T-helper 2 cell treated with Interferon-gamma antibody and Interleukin-4, amounts not matched to agents 5 μg/mL and 100 μg/mL, for 36 hours (primary cell): ENCODE measurements around the gene RGS17.
"Not testable (repeated sequence)": the region's sequence is repeated elsewhere in the genome, so short reads cannot be mapped to it uniquely, and the experiment has no call there.

ENCODE experiments used
- DNase-seq: peaks from one replicate; pipeline ENCODE4 v3.0.0; 2021; ENCODE audit warnings: low spot score
- H3K27ac Mint-ChIP-seq: one replicate; pipeline ENCODE4 v1.8.0; 2021; ENCODE audit warnings: mild to moderate bottlenecking, mixed read lengths
- H3K27me3 Mint-ChIP-seq: one replicate; pipeline ENCODE4 v1.8.0; 2021; ENCODE audit warnings: low read depth, mixed read lengths
- H3K36me3 Mint-ChIP-seq: one replicate; pipeline ENCODE4 v1.8.0; 2021; ENCODE audit warnings: low read depth, mixed read lengths
- H3K4me1 Mint-ChIP-seq: one replicate; pipeline ENCODE4 v1.8.0; 2021; ENCODE audit warnings: low read depth, mixed read lengths
- H3K4me3 Mint-ChIP-seq: one replicate; pipeline ENCODE4 v1.8.0; 2022; ENCODE audit warnings: mild to moderate bottlenecking, moderate library complexity, mixed read lengths
- H3K9me3 Mint-ChIP-seq: one replicate; pipeline ENCODE4 v1.8.0; 2021; ENCODE audit warnings: mixed read lengths

The RGS17 gene

DNA sequence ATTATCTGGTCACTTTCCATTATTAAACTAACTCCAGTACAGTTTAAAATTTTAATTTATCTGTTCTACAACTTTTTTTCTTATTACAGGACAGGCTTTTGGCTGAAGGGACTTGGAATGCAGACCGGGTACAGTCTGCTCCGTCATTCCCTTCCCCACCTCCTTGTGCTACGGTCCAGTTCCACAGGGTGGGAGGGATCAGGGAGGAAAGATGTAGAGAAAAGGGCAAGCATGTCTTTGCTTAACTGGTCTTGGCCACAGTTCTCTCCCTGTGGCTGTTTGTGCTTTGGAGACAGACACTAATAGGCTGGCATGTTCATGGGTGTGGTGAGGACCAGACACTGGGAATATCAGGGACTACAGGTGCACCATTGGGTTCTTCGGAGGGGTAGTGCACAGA is 12.1 kb upstream of the RGS17 start:
- Mint-ChIP-seq H3K4me1 (no peaks in the 10 kb centered on the region), H3K36me3 (no peaks in the 10 kb centered on the region), H3K27me3 (no peaks in the 10 kb centered on the region), H3K4me3 (no peak overlapping the region), H3K9me3 (no peaks in the 10 kb centered on the region), H3K27ac (no peak overlapping the region)
- DNase-seq, result no peak

DNA sequence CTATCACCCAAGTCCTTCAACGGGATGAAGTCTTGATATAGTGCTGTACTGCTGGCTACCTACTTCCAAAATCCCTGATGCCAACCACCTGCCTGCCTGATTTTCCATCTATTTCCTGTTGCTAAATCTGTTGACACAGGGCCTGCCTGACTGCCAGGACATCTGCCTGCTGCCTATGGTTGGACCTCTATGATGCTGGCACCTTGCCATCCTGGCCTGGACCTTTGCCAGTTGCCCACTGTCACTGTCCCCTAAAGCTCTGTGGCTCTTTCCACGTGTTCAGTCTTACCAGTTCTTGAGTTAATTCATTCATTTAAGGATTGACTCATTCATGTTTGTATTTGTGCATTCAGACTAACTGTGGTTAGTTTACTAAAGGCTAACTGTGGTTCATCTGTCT is 9.2 kb upstream of the RGS17 start:
- no peaks in the 10 kb centered on the region for H3K36me3 Mint-ChIP-seq
- DNase-seq, result no peak
- H3K4me1 Mint-ChIP-seq, result peaks cover 4% of the 10 kb centered on the region
- no peaks in the 10 kb centered on the region for H3K9me3 Mint-ChIP-seq
- H3K27ac Mint-ChIP-seq, result no peak overlapping the region
- H3K4me3 Mint-ChIP-seq, result no peak overlapping the region
- H3K27me3 Mint-ChIP-seq, result peaks cover 2% of the 10 kb centered on the region

DNA sequence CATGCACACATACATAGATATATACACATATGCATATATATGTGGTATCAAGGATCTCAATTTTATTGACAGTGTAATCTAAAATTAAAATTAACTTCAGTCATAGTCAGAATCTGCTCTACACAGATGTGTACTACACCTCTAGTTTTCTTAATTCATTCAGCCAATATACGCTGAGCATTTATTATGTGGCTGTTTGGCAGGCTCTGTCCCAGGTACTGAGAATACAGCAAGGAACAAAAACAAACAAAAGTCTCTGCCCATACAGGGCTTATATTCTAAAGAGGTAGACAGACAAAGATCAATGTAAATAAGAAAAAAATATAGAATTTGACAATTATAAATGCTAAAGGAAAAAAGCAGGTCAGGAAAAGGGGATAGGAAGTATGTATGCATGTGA is 7.8 kb upstream of the RGS17 start:
- no peak for DNase-seq
- Mint-ChIP-seq H3K4me1 (peaks cover 5% of the 10 kb centered on the region), H3K27ac (no peak overlapping the region), H3K27me3 (peaks cover 2% of the 10 kb centered on the region), H3K4me3 (no peak overlapping the region), H3K36me3 (no peaks in the 10 kb centered on the region), H3K9me3 (no peaks in the 10 kb centered on the region)

DNA sequence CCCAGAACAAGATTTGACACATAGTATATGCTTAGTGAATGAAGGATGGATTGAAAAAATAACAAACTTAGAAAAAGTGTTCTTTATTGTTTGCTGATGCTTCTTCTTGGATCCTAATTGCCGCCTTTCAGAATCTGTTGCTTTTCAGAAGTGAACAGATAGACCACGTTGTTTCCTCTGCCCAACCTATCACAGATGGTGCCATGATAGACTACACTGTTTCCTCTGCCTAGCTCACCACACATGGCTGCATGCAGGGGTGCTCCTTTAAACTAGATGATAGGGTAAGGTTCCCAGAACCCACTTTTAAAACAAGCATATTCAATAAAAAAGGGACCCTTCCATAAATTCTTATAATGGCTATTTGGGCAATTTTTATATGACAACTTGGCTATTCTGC is 4.6 kb upstream of the RGS17 start:
- Mint-ChIP-seq H3K4me3 (no peak overlapping the region), H3K36me3 (no peaks in the 10 kb centered on the region), H3K9me3 (no peaks in the 10 kb centered on the region), H3K27me3 (peaks cover 20% of the 10 kb centered on the region), H3K27ac (no peak overlapping the region), H3K4me1 (peaks cover 6% of the 10 kb centered on the region)
- no peak for DNase-seq

DNA sequence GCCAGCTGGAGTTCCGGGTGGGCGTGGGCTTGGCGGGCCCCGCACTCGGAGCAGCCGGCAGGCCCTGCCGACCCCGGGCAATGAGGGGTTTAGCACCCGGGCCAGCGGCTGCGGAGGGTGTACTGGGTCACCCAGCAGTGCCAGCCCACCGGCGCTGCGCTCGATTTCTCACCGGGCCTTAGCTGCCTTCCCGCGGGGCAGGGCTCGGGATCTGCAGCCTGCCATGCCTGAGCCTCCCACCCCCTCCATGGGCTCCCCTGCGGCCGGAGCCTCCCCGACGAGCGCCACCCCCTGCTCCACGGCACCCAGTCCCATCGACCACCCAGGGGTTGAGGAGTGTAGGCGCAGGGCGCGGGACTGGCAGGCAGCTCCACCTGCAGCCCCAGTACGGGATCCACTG is 2.6 kb upstream of the RGS17 start:
- H3K27me3 Mint-ChIP-seq, result peaks cover 37% of the 10 kb centered on the region

DNA sequence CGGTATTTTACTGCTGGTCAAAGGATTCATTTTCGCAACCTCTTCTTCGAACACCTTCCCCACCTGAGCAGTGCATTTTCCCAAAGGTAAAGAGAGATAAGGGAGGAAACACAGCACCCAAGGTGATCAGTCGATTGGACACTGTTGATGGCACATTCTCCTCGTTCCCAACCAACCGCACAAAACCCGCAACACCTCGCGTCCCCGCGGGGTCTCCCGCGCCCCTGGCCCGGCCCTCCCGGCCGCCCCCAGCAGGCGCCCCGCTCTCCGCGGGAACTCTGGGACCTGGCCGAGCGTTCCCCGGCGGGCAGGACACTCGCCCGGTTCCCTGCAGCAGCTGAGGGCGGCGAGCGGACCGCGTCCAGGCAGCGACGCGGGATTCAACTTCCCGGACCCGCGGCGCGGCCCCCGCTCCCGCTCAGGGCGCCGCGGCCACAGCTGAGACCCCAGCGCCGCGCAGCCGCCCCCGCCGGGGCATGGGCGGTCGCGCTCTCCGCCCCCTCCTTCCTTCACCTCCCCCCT is 506 bp downstream of the RGS17 start:
- H3K27me3 Mint-ChIP-seq, result peaks cover 46% of the 10 kb centered on the region

More for the DNA sequence above, 2.6 kb upstream of the RGS17 start:
- H3K27ac Mint-ChIP-seq, H3K9me3 Mint-ChIP-seq, H3K4me3 Mint-ChIP-seq, H3K36me3 Mint-ChIP-seq, DNase-seq, H3K4me1 Mint-ChIP-seq: not testable (repeated sequence)

DNA sequence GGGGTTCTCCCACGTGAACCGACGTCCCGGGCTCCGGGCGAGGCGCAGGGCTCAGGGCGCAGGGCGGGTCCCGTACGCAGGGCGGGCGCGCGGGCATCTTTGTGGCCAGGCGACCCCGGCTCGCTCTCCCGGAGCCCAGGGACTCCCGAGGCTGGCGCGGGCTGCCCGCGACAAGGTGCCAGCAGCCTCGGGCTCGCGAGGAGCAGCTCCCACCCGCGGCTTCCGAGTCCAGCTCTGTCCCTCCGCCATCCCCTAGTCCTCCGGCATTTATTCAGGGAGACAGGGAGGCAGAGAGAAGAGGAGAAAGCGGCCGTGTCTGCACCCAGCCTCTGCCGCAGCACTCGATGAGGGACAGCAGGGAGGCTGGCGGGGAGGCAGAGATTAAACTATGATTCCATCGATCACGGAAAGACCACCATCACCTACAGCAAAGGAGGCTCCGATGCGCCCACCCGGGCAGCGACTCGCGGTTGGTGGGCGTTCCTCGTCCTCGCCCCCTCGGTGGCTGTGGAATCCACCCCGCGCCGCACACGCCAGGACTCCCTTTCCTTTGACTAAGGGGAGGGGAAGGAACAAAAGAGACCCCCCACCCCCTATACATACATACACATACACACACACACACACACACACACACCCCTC is 1.1 kb downstream of the RGS17 start:
- Mint-ChIP-seq H3K27ac (no peak overlapping the region), H3K4me3 (peak overlapping the region; percentile 73), H3K36me3 (no peaks in the 10 kb centered on the region), H3K4me1 (peaks cover 5% of the 10 kb centered on the region), H3K9me3 (no peaks in the 10 kb centered on the region), H3K27me3 (peaks cover 47% of the 10 kb centered on the region)
- DNase-seq, result no peak

More for the DNA sequence above, 506 bp downstream of the RGS17 start:
- H3K4me3 Mint-ChIP-seq, result peak overlapping the region; percentile 77
- H3K36me3 Mint-ChIP-seq, result no peaks in the 10 kb centered on the region
- no peak for DNase-seq
- H3K9me3 Mint-ChIP-seq, result no peaks in the 10 kb centered on the region
- no peak overlapping the region for H3K27ac Mint-ChIP-seq
- H3K4me1 Mint-ChIP-seq, result peaks cover 8% of the 10 kb centered on the region

DNA sequence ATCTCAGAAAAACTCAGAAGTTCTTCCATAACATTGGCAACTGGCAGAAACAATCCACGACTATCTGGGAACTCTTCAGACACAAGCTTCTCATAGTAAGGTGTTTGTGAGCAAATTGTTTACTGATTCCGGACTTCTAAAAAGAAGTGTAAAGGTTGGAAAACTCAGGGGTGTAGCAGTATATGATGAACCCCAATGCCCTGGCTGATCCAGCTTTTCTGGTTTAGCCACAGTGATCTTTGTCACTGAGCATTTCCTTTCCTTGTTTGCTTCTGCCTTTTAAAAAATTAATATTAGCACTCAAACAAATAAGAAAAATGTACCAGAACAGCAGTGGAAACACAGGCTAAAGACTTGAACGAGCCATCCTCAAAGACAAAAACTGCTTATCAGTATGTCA is 4.9 kb downstream of the RGS17 start:
- Mint-ChIP-seq H3K9me3 (no peaks in the 10 kb centered on the region), H3K36me3 (no peaks in the 10 kb centered on the region), H3K27me3 (peaks cover 49% of the 10 kb centered on the region), H3K4me3 (no peak overlapping the region), H3K4me1 (peaks cover 5% of the 10 kb centered on the region), H3K27ac (no peak overlapping the region)
- DNase-seq, result no peak

DNA sequence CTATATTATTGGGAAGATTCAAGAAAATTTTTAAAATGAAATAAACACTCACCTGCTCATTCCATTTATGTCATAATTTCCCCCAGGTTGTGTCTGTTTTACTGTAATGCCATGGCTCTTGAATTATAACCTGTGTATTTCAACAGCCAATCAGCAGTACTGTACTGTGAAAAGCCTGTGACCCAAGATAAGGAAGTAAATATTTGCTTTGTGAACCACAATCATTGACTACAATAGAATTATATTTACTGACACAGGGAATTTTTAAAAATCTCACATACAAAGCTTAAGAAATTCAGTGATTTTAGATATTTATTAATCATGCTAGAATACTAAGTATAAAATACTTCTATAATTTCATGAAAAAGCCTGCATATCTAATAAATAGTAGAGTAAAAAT is 6.0 kb downstream of the RGS17 start:
- Mint-ChIP-seq H3K27ac (no peak overlapping the region), H3K4me3 (no peak overlapping the region), H3K27me3 (peaks cover 46% of the 10 kb centered on the region), H3K4me1 (peaks cover 3% of the 10 kb centered on the region), H3K9me3 (no peaks in the 10 kb centered on the region), H3K36me3 (no peaks in the 10 kb centered on the region)
- no peak for DNase-seq

DNA sequence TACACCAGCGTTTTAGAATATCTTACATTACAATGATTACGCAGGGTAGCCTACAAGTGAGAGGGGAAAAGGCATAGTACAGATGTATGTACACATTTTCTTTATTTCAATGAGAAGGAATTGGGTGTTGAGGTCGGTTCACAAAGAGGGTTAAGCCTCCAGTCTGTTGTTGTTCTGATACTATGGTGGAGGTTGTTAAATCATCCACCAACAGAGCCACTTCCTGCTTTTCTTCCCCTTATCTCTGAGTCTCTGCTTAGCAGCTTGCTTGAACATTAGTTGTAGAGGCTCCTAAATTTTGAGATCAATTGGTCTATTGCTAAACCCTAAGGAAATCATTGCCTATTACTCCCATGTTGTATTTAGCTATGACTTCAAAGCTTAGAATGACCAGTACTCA is 7.3 kb downstream of the RGS17 start:
- Mint-ChIP-seq H3K9me3 (no peaks in the 10 kb centered on the region), H3K4me1 (peaks cover under 1% of the 10 kb centered on the region), H3K4me3 (no peak overlapping the region), H3K27ac (no peak overlapping the region), H3K36me3 (no peaks in the 10 kb centered on the region), H3K27me3 (peaks cover 36% of the 10 kb centered on the region)
- DNase-seq, result no peak

DNA sequence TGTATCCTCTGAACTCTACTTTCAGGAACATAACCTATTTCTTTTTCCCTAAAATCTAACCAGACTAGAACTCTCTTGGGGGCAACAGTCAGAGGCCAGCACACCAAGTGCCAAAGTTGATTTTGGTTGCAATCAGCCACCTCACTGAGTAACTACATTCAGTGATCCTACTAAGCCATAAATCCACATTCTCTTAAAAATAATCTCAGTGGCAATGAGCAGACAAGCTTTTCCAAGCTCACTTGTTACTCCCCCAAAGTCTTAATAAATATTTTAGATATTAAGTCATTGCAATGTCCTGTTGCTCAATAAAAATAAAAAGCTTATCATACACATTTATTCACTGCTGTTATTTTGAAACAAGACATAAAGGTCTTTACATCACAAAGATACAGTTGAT is 9.8 kb downstream of the RGS17 start:
- Mint-ChIP-seq H3K4me1 (peaks cover 3% of the 10 kb centered on the region), H3K9me3 (no peaks in the 10 kb centered on the region), H3K4me3 (no peak overlapping the region), H3K27me3 (peaks cover 26% of the 10 kb centered on the region), H3K36me3 (no peaks in the 10 kb centered on the region), H3K27ac (no peak overlapping the region)
- DNase-seq, result no peak

DNA sequence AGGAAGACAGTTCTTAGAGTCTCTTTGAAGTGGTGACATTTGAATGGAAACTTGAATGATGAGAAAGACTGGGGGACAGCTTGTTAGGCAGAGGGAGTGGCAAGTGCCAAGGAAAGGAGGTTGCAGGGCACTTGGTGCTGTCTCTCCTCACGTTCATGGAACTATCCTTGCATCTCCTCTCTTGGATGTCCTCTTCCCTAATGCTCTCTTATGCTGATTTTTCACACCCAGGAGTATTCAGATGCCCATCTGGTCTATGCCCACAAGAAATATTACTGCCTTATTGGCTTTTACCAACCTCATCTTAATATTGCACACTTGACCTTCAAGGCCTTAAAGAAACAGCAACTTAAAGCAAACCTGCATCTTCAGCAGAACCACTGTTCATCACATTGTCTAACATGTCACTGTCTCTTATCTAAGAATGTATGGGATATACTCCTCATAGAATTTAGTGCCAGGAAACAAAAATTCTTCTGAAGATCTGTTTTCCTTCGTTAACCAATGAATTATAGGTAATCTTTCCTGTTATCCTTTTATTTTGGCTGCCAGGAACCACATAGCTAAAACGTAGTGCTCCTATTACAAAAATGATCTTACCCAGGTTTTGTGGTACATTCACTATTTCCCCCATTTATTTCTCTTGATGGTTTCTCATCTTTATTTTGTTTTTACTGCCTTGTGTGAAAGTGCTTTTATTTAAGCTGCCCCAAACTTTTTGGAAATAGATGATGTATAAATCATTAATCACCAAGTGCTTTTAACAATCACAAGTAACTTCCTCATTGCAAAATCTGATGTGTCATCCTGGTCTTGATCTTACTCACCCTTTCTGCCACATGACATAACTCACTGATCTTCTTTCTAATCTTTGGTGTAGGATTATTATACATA is 12.8 kb downstream of the RGS17 start:
- H3K4me3 Mint-ChIP-seq, result no peak overlapping the region
- no peaks in the 10 kb centered on the region for H3K36me3 Mint-ChIP-seq
- H3K27ac Mint-ChIP-seq, result no peak overlapping the region
- H3K9me3 Mint-ChIP-seq, result no peaks in the 10 kb centered on the region
- no peak for DNase-seq
- H3K27me3 Mint-ChIP-seq, result peaks cover 9% of the 10 kb centered on the region
- peaks cover 3% of the 10 kb centered on the region for H3K4me1 Mint-ChIP-seq

DNA sequence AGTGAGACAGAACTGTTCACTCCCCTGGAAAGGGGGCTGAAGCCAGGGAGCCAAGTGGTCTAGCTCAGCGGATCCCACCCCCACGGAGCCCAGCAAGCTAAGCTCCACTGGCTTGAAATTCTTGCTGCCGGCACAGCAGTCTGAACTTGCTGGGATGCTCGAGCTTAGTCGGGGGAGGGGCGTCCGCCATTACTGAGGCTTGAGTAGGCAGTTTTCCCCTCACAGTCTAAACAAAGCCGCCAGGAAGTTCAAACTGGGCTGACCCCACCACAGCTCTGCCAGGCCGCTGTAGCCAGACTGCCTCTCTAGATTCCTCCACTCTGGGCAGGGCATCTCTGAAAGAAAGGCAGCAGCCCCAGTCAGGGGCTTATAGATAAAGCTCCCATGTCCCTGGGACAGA is 20.0 kb downstream of the RGS17 start:
- H3K27ac Mint-ChIP-seq, H3K4me1 Mint-ChIP-seq, H3K4me3 Mint-ChIP-seq, H3K36me3 Mint-ChIP-seq, DNase-seq, H3K27me3 Mint-ChIP-seq, H3K9me3 Mint-ChIP-seq: not testable (repeated sequence)

DNA sequence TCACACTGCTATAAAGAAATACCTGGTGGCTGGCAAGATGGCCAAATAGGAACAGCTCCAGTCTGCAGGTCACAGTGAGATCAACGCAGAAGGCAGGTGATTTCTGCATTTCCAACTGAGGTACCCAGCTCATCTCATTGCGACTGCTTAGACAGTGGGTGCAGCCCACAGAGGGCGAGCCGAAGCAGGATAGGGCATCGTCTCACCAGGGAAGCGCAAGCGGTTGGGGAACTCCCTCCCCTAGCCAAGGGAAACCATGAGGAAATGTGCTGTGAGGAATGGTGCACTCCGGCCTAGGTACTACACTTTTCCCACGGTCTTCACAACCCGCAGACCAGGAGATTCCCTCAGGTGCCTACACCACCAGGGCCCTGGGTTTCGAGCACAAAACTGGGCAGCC is 20.5 kb downstream of the RGS17 start:
- not testable (repeated sequence) for H3K27me3 Mint-ChIP-seq, DNase-seq, H3K4me3 Mint-ChIP-seq, H3K9me3 Mint-ChIP-seq, H3K4me1 Mint-ChIP-seq, H3K36me3 Mint-ChIP-seq, H3K27ac Mint-ChIP-seq
